A673 (cell line): ENCODE measurements around the gene KRT74. TPM values are rescaled to one million over a fixed set of nuclear protein-coding genes. Genes with fewer than 3 reads are reported as not detected.

ENCODE experiments used
- BruUV-seq: library from RNA; stranded (reverse); fragments of 400-500 nt; replicated peaks from 2 replicates; lab custom pipeline; 2021; lab: Mats Ljungman, UMichigan
- CTCF ChIA-PET: fragments of 300-600 bp; sonication (Branson Sonifier 250); formaldehyde crosslinking; loops from one replicate; lab custom pipeline; 2022; ENCODE audit warnings: antibody characterized with exemption; lab: Charles Lee
- POLR2A ChIA-PET: fragments of 300-600 bp; sonication (Branson Sonifier 250); formaldehyde crosslinking; loops from one replicate; lab custom pipeline; 2022; ENCODE audit warnings: antibody characterized with exemption; ENCODE audit not compliant: low non-redundant PET; lab: Charles Lee
- DNase-seq: peaks from one replicate; pipeline ENCODE4 v3.0.0-alpha.2; 2015; ENCODE audit warnings: low spot score
- H3K27ac ChIP-seq: fragments of 200-600 bp; sonication (generic); 2 replicates; pipeline ENCODE4 v1.5.1; 2016; ENCODE audit warnings: mixed run types, low read depth, mild to moderate bottlenecking, mixed read lengths, antibody characterized with exemption, low read length; ENCODE audit not compliant: poor library complexity, severe bottlenecking
- H3K27me3 ChIP-seq: fragments of 200-600 bp; sonication (generic); replicated peaks from 2 replicates; pipeline ENCODE4 v1.6.1; 2017; ENCODE audit warnings: mixed run types, low read depth, mild to moderate bottlenecking, mixed read lengths, antibody characterized with exemption, low read length; ENCODE audit not compliant: insufficient read depth, poor library complexity
- H3K36me3 ChIP-seq: fragments of 200-600 bp; sonication (generic); 2 replicates; pipeline ENCODE4 v1.6.1; 2016; ENCODE audit warnings: mixed run types, mild to moderate bottlenecking, mixed read lengths, antibody characterized with exemption, low read length; ENCODE audit not compliant: insufficient read depth, poor library complexity, severe bottlenecking
- H3K4me1 ChIP-seq: fragments of 200-600 bp; sonication (generic); 2 replicates; pipeline ENCODE4 v1.6.1; 2017; ENCODE audit warnings: mixed run types, mild to moderate bottlenecking, mixed read lengths, antibody characterized with exemption, low read length; ENCODE audit not compliant: insufficient read depth, poor library complexity, severe bottlenecking
- H3K4me3 ChIP-seq: fragments of 200-600 bp; sonication (generic); 2 replicates; pipeline ENCODE4 v1.5.1; 2016; ENCODE audit warnings: low read depth, mixed run types, mild to moderate bottlenecking, mixed read lengths, low read length; ENCODE audit not compliant: poor library complexity, severe bottlenecking
- H3K9me3 ChIP-seq: fragments of 200-600 bp; sonication (generic); 2 replicates; pipeline ENCODE4 v1.6.1; 2016; ENCODE audit warnings: mixed run types, low read depth, mild to moderate bottlenecking, mixed read lengths, antibody characterized with exemption, low read length; ENCODE audit not compliant: poor library complexity, severe bottlenecking
- EZH2 ChIP-seq: fragments of 200-600 bp; sonication (generic); IDR thresholded peaks from 2 replicates; pipeline ENCODE4 v1.6.1; 2017; ENCODE audit warnings: borderline replicate concordance, low read depth, mild to moderate bottlenecking, mixed read lengths, antibody characterized with exemption, low read length; ENCODE audit not compliant: poor library complexity, severe bottlenecking
- intact Hi-C: fragments of 100-400 bp; cut with micrococcal nuclease; formaldehyde crosslinking; loops from one replicate; pipeline ENCODE4 v1.10.0; 2022; ENCODE audit not compliant: unreplicated experiment
- total RNA-seq: library from RNA; stranded (reverse); gene quantifications from 2 replicates; pipeline ENCODE4 v1.2.3, GENCODE V29; 2021
- TF ChIP-seq, protein P1 (sequence below): fragments of 300-800, 200-600 bp; sonication (generic); conservative IDR thresholded peaks from 2 replicates; pipeline ENCODE4 v1.5.1; 2017; ENCODE audit warnings: low read depth, mild to moderate bottlenecking, antibody characterized with exemption, low read length, moderate library complexity, mixed read lengths

The KRT74 gene
- total RNA-seq, 1 experiment from 2014 or later, result not detected

DNA sequence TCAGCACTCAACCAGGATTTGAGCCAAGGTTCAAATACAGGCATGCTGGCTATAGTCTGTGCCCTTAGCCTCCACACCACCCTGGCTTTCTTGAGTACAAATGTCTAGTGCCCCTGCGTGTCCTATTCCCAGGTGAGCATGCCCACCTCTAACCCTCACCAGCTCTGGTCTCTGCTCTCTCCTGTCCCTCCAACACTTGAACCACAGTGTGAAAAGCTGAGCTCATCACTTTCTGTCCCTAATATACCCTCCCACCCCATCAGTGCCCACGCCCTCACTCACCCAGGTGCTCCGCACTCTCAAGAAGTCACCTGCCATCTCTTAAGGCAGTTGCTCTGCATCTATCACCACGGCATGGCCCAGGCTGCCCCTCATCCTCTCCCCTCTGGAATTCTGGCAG is 13.7 kb downstream of the KRT74 start:
- H3K27ac ChIP-seq, result no peak overlapping the region
- ChIA-PET POLR2A (no interaction called here), CTCF (interaction anchor here (0.5 kb wide), 1 partner anchor 318 kb away, joined by 3 read pairs; no protein-coding TSS in a partner anchor)
- no peaks in the 10 kb centered on the region for H3K9me3 ChIP-seq
- BruUV-seq, result no TSS peak
- H3K36me3 ChIP-seq, result no peaks in the 10 kb centered on the region
- H3K27me3 ChIP-seq, result peaks cover 9% of the 10 kb centered on the region
- H3K4me3 ChIP-seq, result no peak overlapping the region
- no peaks in the 10 kb centered on the region for H3K4me1 ChIP-seq
- intact Hi-C loops, result no loop called here
- no peak for TF ChIP-seq EZH2
- TF ChIP-seq, protein P1, sequence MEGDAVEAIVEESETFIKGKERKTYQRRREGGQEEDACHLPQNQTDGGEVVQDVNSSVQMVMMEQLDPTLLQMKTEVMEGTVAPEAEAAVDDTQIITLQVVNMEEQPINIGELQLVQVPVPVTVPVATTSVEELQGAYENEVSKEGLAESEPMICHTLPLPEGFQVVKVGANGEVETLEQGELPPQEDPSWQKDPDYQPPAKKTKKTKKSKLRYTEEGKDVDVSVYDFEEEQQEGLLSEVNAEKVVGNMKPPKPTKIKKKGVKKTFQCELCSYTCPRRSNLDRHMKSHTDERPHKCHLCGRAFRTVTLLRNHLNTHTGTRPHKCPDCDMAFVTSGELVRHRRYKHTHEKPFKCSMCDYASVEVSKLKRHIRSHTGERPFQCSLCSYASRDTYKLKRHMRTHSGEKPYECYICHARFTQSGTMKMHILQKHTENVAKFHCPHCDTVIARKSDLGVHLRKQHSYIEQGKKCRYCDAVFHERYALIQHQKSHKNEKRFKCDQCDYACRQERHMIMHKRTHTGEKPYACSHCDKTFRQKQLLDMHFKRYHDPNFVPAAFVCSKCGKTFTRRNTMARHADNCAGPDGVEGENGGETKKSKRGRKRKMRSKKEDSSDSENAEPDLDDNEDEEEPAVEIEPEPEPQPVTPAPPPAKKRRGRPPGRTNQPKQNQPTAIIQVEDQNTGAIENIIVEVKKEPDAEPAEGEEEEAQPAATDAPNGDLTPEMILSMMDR, result no peak
- DNase-seq, result no peak

- no peak for TF ChIP-seq EZH2
- TF ChIP-seq, protein P1, result no peak
- H3K27ac ChIP-seq, result no peak overlapping the region
- no peaks in the 10 kb centered on the region for H3K4me1 ChIP-seq
- no TSS peak for BruUV-seq
- no peaks in the 10 kb centered on the region for H3K9me3 ChIP-seq
- H3K36me3 ChIP-seq, result no peaks in the 10 kb centered on the region
- intact Hi-C loops, result no loop called here
- no peak for DNase-seq
- H3K4me3 ChIP-seq, result no peak overlapping the region
- H3K27me3 ChIP-seq, result peaks cover 9% of the 10 kb centered on the region
- ChIA-PET CTCF (no interaction called here), POLR2A (no interaction called here)
Measured at GRCh38 chr12:52558781-52559445, 14.7 kb downstream of the KRT74 start.

DNA sequence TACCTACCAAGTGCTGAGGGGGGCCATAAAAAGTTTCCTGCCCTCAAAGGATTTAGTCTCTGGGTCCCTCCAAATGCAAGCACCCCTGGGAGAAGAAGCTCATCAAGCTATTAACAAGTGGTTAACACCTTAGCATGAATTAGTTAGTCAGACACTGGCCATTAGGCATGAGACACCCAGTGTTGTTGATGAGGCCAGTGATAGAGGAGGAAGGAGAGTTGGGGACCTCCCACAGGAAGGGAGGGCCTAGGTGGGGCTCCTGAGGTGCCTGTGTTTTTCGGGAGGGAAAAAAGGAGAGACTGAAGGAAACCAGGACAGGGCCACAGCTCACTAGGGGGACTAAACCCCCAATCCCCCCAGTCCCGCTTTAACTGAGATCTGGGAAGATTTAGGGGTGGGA is 16.2 kb downstream of the KRT74 start:
- H3K27ac ChIP-seq, result no peak overlapping the region
- no peaks in the 10 kb centered on the region for H3K9me3 ChIP-seq
- ChIA-PET CTCF (no interaction called here), POLR2A (no interaction called here)
- H3K27me3 ChIP-seq, result peaks cover 9% of the 10 kb centered on the region
- intact Hi-C loops, result no loop called here
- no peak for DNase-seq
- H3K4me1 ChIP-seq, result no peaks in the 10 kb centered on the region
- no TSS peak for BruUV-seq
- H3K4me3 ChIP-seq, result no peak overlapping the region
- TF ChIP-seq EZH2, result no peak
- TF ChIP-seq, protein P1, result no peak
- H3K36me3 ChIP-seq, result no peaks in the 10 kb centered on the region
